Renal pelvis (tissue), 4 donors: ENCODE data around the gene HOXA3. TPM values are rescaled to one million over a fixed set of nuclear protein-coding genes. Genes with fewer than 3 reads are reported as not detected.

Experiments used
- DNase-seq: peaks from one replicate; pipeline ENCODE4 v3.0.0-alpha.2; 2013
- polyA plus RNA-seq, 3 donors: library from polyadenylated mRNA; unstranded; fragments of 120-200 nt; gene quantifications; one replicate each; pipeline ENCODE4 v1.2.1, GENCODE V29; 2013; ENCODE audit not compliant: insufficient read length in 3 of 3

The HOXA3 gene
- polyA plus RNA-seq, 3 donors, result 39.5 to 49.3 (median 48.7) TPM

- no peak for DNase-seq
These were observed 39.6 kb upstream of the HOXA3 start for GRCh38 chr7:27191833-27192545.

- no peak for DNase-seq
These were observed 38.9 kb upstream of the HOXA3 start for GRCh38 chr7:27191161-27191731.

- no peak for DNase-seq
These were observed 37.8 kb upstream of the HOXA3 start for GRCh38 chr7:27189997-27190748.

- DNase-seq, result peak; percentile 86
These were observed 37.1 kb upstream of the HOXA3 start for GRCh38 chr7:27189295-27189996.

- DNase-seq, result no peak
These were observed 36.3 kb upstream of the HOXA3 start for GRCh38 chr7:27188386-27189294.

- DNase-seq, result no peak
These were observed 35.3 kb upstream of the HOXA3 start for GRCh38 chr7:27187475-27188385.

GRCh38 chr7:27186668-27187474 is 34.5 kb upstream of the HOXA3 start:
- DNase-seq, result no peak

GRCh38 chr7:27185854-27186667 is 33.7 kb upstream of the HOXA3 start:
- no peak for DNase-seq

GRCh38 chr7:27185013-27185853 is 32.9 kb upstream of the HOXA3 start, which contains the start of gene HOXA11:
Gene HOXA11, minus strand, starts transcription at chr7:27185232. Its CDS starts 88 bp downstream, at chr7:27185144.
- peak; percentile 95 for DNase-seq

GRCh38 chr7:27184337-27185012 is 32.1 kb upstream of the HOXA3 start:
- DNase-seq, result no peak

- DNase-seq, result no peak
These were observed 31.4 kb upstream of the HOXA3 start for GRCh38 chr7:27183682-27184336.

- DNase-seq, result no peak
These were observed 30.7 kb upstream of the HOXA3 start for GRCh38 chr7:27182861-27183681.

GRCh38 chr7:27182285-27182841 is 30.0 kb upstream of the HOXA3 start:
- DNase-seq, result no peak

- DNase-seq, result no peak
These were observed 29.5 kb upstream of the HOXA3 start for GRCh38 chr7:27181795-27182275.
